H1 (cell line): ENCODE results near the gene PI4KA. TPM values are rescaled to one million over a fixed set of nuclear protein-coding genes. Genes with fewer than 3 reads are reported as not detected.

Source experiments
- CBX5 ChIP-seq: fragments of 300-800, 300-1000 bp; sonication (generic); IDR thresholded peaks from 2 replicates; pipeline ENCODE4 v1.7.1; 2016; ENCODE audit warnings: antibody characterized with exemption, low read length, low read depth
- CHD7 ChIP-seq: fragments of 300-600 bp; sonication (generic); IDR thresholded peaks from 2 replicates; pipeline ENCODE4 v1.7.1; 2012; ENCODE audit warnings: low read length, moderate library complexity, mild to moderate bottlenecking, inconsistent platforms; ENCODE audit not compliant: insufficient replicate concordance
- CTBP2 ChIP-seq: IDR thresholded peaks from 2 replicates; pipeline ENCODE4 v1.7.0; 2011; ENCODE audit warnings: borderline replicate concordance, mild to moderate bottlenecking, moderate library complexity, mixed read lengths, low read length; ENCODE audit not compliant: insufficient read depth, insufficient read length
- E2F6 ChIP-seq: IDR thresholded peaks from 2 replicates; pipeline ENCODE4 v1.6.1; 2012; ENCODE audit warnings: inconsistent platforms
- MAFK ChIP-seq: IDR thresholded peaks from 2 replicates; pipeline ENCODE4 v1.6.1; 2012; ENCODE audit warnings: low read depth, mild to moderate bottlenecking, improper control_type of control experiment, low read length
- RBBP5 ChIP-seq: IDR thresholded peaks from 2 replicates; pipeline ENCODE4 v1.7.1; 2012; ENCODE audit warnings: low read depth, mild to moderate bottlenecking, inconsistent platforms, low read length, moderate library complexity, borderline replicate concordance
- RNF2 ChIP-seq: fragments of 200-900, 300-1000 bp; sonication (generic); IDR thresholded peaks from 2 replicates; pipeline ENCODE4 v1.7.1; 2016; ENCODE audit warnings: borderline replicate concordance, low read depth, mild to moderate bottlenecking, antibody characterized with exemption, low read length; ENCODE audit not compliant: poor library complexity, severe bottlenecking; ENCODE audit errors: missing control alignments
- TEAD4 ChIP-seq: IDR thresholded peaks from 2 replicates; pipeline ENCODE4 v1.6.1; 2012; ENCODE audit warnings: low read depth, low read length, inconsistent platforms, mixed read lengths
- polyA plus RNA-seq, 7 experiments: library from polyadenylated mRNA; depleted of rRNA in 3 of 7; stranded (reverse) in 5 of 7; unstranded in 2 of 7; fragments of >200 nt in 5 of 7; fragments of 200-250 nt in 2 of 7; gene quantifications; 1 replicate in 5 of 7; 2 replicates in 1 of 7; 4 replicates in 1 of 7; pipeline versions ENCODE4 v1.2.1 to v1.2.3, GENCODE V29; 2011 to 2013; ENCODE audit warnings: missing spikeins in 2 of 7, mixed read lengths in 2 of 7
- total RNA-seq: library from RNA; stranded (reverse); fragmentation: NEBNext Ultra II Directional; extraction: Animal tissue kit (Norgen Biotek cat#: 25700); gene quantifications from 2 replicates; pipeline ENCODE4 v1.2.1, GENCODE V29; 2021

PI4KA gene
- total and polyA plus RNA-seq, 2 of the 8 experiments (the other 6 are each of a cell fraction or from before 2014, with no cell fraction given): 22.5 to 37.7 TPM

GRCh38 chr22:20674998-20675397 lies 183.6 kb downstream of the PI4KA start (continued):
- TF ChIP-seq CHD7: no peak
- TF ChIP-seq RNF2: no peak
- TF ChIP-seq MAFK: no peak
- no peak for TF ChIP-seq CTBP2
- TF ChIP-seq TEAD4: no peak
- TF ChIP-seq RBBP5: no peak
- no peak for TF ChIP-seq CBX5
- TF ChIP-seq E2F6: no peak
